Astrocyte of the spinal cord (primary cell): ENCODE measurements around the gene VAV1.

Experiments used
- DNase-seq: peaks from one replicate; pipeline ENCODE4 v3.0.0; 2011; ENCODE audit warnings: low read depth, low spot score
- H3K4me3 ChIP-seq: 2 replicates; pipeline ENCODE4 v1.5.1; 2011; ENCODE audit warnings: low read depth, mild to moderate bottlenecking, low read length, moderate library complexity
- in situ Hi-C: cut with HindIII; loops from 2 replicates; pipeline ENCODE4 v1.10.0; 2017; ENCODE audit warnings: low sequenced_read_pairs
- TF ChIP-seq, protein P1 (sequence below): IDR thresholded peaks from 2 replicates; pipeline ENCODE4 v1.5.1; 2012; ENCODE audit warnings: low read depth, mild to moderate bottlenecking, low read length, inconsistent platforms

Gene VAV1

DNA sequence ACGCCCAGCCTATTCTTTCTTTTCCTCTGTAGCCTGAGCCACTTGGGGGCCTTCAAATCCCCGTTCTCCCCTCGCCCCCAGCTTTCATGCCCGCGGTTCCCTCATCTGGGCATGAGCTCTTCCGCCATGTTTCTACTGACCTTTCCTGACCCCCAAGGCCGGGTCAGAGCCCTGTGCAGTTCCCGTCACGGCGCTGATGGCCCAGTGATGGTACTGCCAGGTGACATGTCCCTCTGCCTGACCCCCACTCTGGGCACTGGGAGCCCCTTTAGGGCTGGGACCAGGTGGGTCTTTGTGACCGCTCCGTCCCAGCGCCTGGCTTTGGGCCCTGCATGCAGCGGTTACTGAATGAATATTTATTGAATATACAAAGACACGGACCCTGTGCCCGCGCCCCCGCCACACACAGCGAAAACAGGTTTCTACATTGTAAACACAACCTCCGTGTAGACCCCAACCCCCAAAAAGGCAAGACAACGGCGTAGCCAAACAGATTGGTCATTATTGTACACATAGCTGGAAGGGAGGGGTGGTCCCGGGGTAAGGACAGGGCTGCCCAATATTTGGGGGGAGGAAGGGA, 42.8 kb upstream of the VAV1 start:
- DNase-seq, result no peak
- in situ Hi-C loops, result no loop called here
- TF ChIP-seq, protein P1, sequence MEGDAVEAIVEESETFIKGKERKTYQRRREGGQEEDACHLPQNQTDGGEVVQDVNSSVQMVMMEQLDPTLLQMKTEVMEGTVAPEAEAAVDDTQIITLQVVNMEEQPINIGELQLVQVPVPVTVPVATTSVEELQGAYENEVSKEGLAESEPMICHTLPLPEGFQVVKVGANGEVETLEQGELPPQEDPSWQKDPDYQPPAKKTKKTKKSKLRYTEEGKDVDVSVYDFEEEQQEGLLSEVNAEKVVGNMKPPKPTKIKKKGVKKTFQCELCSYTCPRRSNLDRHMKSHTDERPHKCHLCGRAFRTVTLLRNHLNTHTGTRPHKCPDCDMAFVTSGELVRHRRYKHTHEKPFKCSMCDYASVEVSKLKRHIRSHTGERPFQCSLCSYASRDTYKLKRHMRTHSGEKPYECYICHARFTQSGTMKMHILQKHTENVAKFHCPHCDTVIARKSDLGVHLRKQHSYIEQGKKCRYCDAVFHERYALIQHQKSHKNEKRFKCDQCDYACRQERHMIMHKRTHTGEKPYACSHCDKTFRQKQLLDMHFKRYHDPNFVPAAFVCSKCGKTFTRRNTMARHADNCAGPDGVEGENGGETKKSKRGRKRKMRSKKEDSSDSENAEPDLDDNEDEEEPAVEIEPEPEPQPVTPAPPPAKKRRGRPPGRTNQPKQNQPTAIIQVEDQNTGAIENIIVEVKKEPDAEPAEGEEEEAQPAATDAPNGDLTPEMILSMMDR, result no peak
- no peak overlapping the region for H3K4me3 ChIP-seq

DNA sequence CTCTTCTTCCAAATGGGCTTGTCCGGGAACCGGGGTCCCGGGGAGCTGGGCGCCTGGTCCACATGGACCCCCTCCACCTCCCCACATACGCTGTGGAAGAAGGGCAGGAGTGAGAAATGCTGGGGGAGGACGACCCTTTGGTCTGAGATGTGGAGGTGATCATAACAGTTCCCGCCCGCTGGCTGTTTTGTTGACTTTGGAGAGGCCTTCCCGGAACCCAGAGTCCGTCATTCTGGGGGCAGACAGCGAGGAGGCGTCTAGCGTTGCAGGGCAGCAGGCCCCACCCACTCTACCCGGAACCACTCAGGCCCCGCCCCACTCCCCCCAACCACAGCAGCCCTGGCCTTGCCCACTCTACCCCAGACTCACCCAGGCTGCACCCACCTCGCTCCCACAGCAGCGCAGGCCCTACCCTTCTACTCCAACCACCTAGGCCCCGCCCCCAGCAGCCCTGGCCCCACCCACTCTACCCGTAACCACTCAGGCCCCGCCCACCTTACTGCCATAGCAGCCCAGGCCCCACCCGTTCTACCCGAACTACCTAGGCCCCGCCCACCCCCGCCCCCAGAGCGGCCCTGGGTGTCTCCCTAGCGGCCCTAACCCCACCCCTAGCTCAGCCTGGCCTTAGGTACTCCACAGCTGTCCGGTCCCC, 42.2 kb upstream of the VAV1 start:
- in situ Hi-C loops, result no loop called here
- no peak for DNase-seq
- H3K4me3 ChIP-seq, result no peak overlapping the region
- TF ChIP-seq, protein P1, result no peak

DNA sequence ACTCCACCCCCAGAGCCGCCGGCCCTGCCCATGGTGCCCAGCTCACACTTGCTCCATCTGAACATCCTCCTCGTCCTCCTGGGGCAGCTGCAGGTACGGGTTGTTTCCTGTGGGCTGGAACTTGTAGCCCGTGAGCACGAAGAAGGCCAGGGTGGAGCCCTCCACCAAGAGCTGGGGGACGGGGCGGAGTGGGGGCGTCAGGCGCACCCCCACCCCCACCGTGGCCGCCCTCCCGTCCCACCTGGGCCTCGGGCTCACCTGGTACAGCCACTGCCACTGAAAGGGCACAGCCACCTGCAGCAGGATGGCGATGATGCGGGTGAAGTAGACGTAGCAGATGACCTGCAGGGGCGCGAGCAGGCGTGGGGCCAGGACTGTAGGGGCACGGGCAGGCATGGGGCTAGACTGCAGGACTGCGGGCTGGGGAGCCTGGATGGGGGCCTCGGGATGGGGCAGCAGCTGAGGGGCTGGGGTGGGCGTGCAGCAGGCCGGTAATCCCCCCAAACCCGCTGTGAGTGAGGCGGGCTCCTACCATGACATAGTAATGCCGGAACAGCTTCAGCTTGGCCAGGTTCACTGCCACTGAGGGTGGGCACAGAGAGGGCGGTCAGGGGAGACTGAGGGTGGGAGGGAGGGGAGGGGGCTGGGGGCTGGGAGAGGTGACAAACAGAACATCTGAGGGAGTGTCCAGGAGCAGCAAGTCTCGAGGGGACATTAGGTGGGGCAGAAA, 41.4 kb upstream of the VAV1 start:
- no peak for DNase-seq
- TF ChIP-seq, protein P1, result no peak
- in situ Hi-C loops, result no loop called here
- H3K4me3 ChIP-seq, result no peak overlapping the region

DNA sequence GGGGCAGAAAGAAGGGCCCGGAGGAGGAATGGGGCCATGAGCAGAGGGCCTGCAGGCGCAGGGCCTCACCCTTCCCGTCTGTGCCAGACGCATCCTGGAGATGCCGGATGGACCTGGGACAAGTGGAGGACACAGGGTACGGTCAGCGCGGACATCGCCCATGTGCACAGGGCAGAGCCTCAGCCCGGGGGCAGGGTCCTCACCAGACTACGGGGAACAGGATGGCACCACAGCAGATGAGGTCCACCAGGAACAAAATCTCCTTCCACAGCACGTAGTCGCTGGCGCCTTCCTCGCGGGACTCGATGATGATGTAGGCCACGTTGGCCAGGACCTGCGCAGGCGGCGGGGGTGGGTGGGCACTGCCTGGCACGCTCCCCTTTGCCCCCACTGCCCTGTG, 40.7 kb upstream of the VAV1 start:
- TF ChIP-seq, protein P1, result no peak
- in situ Hi-C loops, result no loop called here
- no peak for DNase-seq
- H3K4me3 ChIP-seq, result no peak overlapping the region

DNA sequence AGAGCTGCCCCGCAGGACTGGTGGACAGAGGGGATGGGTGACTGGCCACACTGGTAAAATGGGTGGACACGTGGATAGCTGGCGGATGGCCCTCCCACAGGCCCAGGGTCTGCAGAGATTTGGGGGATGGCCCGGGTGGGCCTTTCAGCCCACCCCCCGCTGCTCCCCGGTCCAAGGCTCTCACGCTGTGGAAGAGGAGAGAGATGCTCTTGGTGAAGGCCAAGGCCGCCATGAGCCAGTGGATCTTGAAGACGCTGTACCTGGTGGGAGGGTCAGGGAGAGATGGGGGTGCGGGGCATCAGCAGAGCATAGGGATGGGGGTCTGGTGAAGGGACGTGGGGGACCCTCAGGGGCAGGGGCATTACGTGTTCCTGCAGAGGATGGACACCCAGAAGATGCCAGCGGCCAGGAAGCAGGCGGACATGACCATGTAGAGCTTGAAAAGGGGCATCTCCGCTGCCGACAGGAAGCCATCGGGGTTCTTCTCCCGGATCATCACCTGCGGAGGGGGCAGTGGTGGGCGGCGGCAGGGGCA, 39.6 kb upstream of the VAV1 start:
- in situ Hi-C loops, result no loop called here
- DNase-seq, result no peak
- H3K4me3 ChIP-seq, result no peak overlapping the region
- TF ChIP-seq, protein P1, result no peak

DNA sequence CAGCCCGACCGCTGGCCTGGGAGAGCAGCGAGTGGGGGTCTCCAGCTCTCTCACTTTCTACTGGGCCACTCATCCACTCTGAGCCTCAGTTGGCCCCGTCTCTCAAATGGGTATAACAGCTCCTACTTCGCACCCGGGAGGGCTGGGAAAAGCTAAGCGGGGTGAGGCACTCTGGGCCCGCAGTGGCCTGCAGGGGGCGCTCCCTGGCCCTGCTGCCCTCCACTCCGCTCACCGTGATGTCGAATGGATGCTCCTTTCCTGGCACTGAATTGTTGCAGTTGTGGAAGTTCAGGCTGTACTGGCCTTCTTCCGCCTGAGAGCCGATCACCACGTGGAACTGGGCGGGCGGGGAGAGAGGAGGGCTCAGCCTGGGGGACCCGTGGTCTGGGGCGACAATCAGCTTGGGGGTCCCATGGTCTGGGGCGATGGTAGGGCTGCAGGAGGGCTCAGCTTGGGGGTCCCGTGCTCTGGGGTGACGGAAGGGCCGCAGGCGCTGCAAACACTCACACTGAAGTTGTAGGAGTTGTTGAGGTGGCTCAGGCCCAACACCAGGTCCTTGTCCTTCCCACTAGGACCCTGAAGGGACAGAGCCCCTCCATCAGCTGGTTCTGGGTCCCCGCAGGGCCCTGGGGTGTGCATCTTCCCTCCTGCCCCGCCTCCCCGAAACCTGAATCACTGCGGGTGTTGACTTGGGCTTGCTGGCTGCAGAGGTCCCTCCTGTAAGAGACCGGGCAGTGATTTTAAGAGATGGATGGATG, 39.0 kb upstream of the VAV1 start:
- H3K4me3 ChIP-seq, result no peak overlapping the region
- DNase-seq, result no peak
- in situ Hi-C loops, result no loop called here
- TF ChIP-seq, protein P1, result peak; percentile 33
